ENCODE measurements around the gene SPNS1.

- TF ChIP-seq POLR2A (IDR thresholded peaks at IDR 0.05; ENCODE audit: low read length) = no peak
- TF ChIP-seq GATA1 (IDR thresholded peaks at IDR 0.05; ENCODE audit: low read depth, low read length) = no peak
Observed at GRCh38 chr16:29025218-29025617, 50.6 kb downstream of the SPNS1 start.
